VCaP (cell line): ENCODE results near the gene TAS2R20.
A peak's percentile ranks its signal among the peaks of the same experiment; 100 is the strongest.
"Not testable (repeated sequence)": the region's sequence is repeated elsewhere in the genome, so short reads cannot be mapped to it uniquely, and the experiment has no call there.

ENCODE experiments used
- H3K27ac ChIP-seq: fragments of 450-650 bp; 2 replicates; pipeline ENCODE4 v1.5.1; 2017
- CTCF ChIP-seq: fragments of 450-650 bp; conservative IDR thresholded peaks from 2 replicates; pipeline ENCODE4 v1.5.1; 2017; ENCODE audit warnings: mild to moderate bottlenecking, moderate library complexity

TAS2R20 gene, protein sequence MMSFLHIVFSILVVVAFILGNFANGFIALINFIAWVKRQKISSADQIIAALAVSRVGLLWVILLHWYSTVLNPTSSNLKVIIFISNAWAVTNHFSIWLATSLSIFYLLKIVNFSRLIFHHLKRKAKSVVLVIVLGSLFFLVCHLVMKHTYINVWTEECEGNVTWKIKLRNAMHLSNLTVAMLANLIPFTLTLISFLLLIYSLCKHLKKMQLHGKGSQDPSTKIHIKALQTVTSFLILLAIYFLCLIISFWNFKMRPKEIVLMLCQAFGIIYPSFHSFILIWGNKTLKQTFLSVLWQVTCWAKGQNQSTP

DNA sequence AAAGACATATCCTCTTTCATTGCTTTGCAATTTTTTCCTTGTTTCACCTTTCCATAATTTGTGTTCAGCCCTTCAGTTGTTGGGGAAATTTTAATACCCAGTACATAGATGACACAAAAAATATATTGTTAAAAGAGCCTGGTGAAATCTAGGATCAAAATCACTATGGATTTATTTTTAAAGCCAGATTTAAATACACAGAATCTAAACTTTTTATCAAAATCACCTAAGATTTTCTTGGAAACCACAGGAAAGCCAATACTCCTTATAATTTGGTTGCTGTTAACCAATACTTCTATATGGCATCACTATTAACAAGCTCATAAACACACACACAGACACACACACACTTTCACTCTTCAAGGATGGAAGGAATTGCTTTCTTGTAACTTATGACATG lies at the start of gene TAS2R20:
TSS of gene TAS2R20 (minus strand) at position 101 of the 400 bp plus-strand sequence. CDS start 429 bp downstream, outside the sequence.
- no peak for TF ChIP-seq CTCF
- no peak within 1 kb of the TSS for H3K27ac ChIP-seq

- not testable (repeated sequence) for H3K27ac ChIP-seq
Measured at GRCh38 chr12:11041366-11041765, 43.3 kb upstream of the TAS2R20 start.

DNA sequence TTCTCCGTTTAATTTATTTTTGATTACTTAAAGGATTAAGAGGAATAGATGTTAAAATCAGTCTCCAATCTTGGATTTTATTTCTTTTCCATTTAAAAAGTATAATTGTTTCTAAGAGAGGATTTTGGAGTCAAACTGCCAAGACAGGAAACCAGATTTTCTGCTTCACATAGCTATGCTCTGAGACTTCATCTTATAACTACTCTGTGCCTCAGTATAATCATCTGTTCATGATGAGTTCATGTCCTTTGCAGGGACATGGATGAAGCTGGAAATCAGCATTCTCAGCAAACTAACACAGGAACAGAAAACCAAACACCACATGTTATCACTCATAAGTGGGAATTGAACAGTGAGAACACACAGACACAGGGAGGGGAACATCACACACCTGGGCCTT lies 42.1 kb upstream of the TAS2R20 start:
- no peak overlapping the region for H3K27ac ChIP-seq
- no peak for TF ChIP-seq CTCF

- TF ChIP-seq CTCF: no peak
- no peak overlapping the region for H3K27ac ChIP-seq
Measured at GRCh38 chr12:11039171-11039570, 41.1 kb upstream of the TAS2R20 start.

DNA sequence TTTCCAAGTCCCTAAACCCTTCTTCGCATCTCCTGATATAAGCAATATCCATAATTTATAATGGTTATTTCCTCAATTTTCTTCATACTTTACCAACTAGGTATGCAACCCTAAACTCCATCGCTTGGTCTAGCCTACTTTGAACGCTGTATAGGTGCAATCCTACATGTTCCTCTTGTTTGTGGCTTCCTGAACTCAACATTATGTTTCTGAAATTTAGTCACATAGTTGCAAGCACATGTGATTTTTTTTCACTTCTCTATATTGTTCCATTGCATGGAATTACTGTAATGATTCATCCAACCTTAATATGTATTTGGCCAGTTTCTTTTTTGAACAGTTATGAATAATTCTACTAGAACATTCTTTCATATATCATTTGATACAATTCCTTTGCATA lies 35.9 kb upstream of the TAS2R20 start:
- not testable (repeated sequence) for H3K27ac ChIP-seq

DNA sequence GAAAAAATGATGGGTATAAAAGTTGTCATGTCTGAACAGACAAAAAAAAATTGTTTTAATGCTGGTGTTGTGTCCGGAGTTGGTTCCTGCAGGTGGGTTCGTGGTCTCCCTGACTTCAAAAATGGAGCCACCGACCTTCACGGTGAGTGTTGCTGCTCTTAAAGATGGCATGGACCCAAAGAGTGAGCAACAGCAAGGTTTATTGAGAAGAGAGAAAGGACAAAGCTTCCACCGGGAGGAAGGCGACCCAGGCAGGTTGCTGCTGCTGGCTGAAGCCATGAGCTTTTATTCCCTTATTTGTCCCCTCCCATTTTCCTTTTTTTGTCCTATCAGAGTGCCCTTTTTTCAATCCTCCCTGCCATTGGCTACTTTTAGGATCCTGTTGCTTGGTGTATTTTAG lies 33.2 kb upstream of the TAS2R20 start, which contains the start of gene TAS2R31:
TSS of gene TAS2R31 (minus strand) at position 101 of the 400 bp plus-strand sequence. CDS start at position 29, 72 bp downstream.
- no peak for TF ChIP-seq CTCF
- H3K27ac ChIP-seq: no peak within 1 kb of the TSS

DNA sequence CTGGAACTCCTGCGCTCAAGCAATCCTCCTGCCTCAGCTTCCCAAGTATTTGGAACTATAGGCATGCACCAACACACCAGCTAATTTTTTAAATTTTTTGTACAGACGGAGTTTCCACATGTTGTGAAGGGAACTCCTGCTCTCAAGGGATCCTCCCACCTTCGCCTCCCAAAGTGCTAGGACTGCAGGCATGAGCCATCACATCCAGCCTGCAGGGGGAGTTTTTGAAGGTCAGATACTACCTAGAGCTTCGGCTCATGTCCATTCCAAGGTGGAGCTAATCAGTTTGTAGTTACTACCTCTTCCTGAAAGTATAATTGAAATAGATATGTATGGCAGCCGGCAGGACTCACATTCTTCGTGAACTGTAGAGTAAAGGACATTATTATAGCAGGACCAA lies 28.0 kb upstream of the TAS2R20 start:
- peak; percentile 10; the same call in 1 of the 2 replicates for TF ChIP-seq CTCF
- no peak overlapping the region for H3K27ac ChIP-seq

DNA sequence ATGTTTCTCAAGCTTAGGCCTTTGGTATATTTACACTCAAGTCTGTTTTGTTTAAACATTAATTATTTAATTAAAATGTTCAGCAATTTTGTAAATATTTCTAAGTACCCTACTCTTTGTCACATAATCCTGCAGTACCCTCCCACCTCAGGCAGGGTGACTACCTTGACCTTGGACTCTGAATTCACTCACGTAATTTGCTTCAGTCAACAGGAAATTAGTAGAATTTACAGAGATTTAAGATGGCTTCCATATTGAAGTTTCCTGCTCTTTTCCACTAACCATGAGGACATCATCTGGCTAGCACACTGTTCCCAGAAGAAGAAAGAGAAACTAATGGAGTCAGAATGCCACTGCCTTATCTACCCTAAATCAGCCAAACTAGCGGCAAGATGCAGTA lies 25.3 kb upstream of the TAS2R20 start:
- TF ChIP-seq CTCF: no peak

More for the DNA sequence above, 25.3 kb upstream of the TAS2R20 start:
- no peak overlapping the region for H3K27ac ChIP-seq
